Raji (cell line): ENCODE results near the gene FNIP1.

Experiments
- POLR2A ChIP-seq: IDR thresholded peaks from 2 replicates; pipeline ENCODE4 v1.6.1; 2011; ENCODE audit warnings: low read depth, low read length, control low read depth; ENCODE audit not compliant: insufficient read depth

FNIP1 gene

DNA sequence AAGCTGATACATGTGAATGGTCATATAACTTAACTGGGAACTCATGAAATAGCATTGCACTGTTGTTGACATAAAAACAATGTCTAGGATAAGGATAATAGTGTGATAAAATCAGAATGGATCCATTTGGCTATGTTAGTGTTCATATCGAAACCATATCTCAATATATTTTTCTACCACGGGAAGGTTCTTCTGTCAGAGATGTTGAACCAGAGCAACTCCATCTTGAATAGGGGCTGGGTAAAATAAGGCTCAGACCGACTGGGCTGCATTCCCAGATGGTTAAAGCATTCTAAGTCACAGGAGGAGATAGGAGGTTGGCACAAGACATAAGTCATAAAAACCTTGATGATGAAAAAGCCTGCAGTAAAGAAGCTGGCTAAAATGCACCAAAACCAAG lies 56.3 kb downstream of the FNIP1 start:
- no peak for TF ChIP-seq POLR2A

- no peak for TF ChIP-seq POLR2A
Measured at GRCh38 chr5:131735393-131735792, 61.4 kb downstream of the FNIP1 start.

GRCh38 chr5:131720714-131721113 lies 76.1 kb downstream of the FNIP1 start:
- TF ChIP-seq POLR2A, result no peak

DNA sequence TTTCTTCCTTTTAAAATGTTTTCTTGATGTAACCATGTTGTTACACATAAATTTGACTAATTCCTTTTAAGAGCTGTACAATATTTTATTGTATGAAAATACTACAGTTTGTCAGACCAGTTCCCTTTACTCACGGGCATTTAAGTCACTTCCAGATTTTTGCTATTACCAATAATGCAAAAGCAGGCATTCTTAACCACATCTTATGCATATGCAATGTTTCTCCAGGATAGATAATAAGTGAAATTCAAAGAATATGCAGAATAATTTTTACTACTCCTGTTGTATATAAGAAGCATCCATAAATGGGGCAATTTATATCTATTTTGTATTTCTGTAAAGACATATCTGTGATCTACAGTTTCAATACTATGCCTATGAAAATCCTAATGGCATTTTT lies 77.3 kb downstream of the FNIP1 start:
- TF ChIP-seq POLR2A, result no peak

DNA sequence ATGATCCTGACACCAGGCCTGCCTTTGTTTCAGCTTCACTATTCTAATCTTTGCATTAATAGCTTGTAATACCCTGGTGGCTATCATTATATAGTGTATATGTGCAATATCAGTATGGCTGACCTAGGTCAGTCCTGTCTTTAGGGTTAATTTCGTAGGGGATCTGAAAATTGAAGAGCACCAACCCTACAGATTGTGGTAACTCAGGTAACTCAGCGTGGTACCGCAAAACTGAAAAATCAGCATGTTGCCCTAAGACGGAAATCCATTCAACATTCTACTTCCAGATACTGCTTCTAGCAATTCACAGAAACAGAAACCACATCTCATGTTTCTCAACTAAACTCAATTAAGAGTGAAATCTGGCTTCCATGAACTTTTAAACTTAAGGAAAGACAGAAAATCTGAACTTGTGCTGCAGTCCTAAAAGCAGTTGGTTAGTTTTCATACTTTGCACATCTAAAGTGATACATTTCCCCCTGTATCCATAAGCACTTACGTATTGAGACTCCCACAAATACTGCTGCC lies 78.3 kb downstream of the FNIP1 start:
- no peak for TF ChIP-seq POLR2A

DNA sequence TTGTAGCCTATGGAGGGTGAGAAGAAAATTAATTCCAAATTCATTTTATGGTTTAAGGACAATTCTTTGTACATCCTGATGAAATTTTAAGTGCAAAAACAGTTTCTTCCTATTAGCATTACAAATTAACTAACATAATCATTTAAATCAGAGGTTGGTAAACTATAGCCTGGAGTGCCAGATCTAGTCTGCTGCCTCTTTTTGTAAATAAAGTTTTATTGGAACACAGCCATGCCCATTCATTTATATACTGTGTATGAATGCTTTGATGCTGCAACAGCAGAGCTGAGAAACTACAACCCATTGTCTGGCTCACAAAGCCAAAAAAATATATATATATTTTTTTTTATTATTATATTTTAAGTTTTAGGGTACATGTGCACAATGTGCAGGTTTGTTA lies 80.2 kb downstream of the FNIP1 start:
- no peak for TF ChIP-seq POLR2A

DNA sequence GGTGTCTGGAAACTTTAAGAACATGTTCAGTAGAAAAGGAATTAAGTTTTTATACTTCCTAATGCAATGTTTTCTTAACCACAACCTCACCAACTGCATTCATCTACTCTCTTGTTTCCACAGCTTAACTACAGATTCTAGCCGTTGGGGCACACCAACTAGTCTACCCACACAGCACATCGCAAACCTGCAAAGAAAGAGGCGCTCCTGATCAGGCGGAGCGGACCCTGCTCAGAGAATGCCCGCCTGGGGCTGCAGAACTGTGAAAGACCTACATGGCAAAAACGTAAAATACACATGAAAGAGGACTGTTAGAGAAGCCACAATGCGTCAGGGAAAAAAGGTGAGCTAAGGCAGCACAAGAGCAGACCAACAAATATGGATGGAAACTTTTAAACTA lies 86.4 kb downstream of the FNIP1 start:
- TF ChIP-seq POLR2A, result no peak

DNA sequence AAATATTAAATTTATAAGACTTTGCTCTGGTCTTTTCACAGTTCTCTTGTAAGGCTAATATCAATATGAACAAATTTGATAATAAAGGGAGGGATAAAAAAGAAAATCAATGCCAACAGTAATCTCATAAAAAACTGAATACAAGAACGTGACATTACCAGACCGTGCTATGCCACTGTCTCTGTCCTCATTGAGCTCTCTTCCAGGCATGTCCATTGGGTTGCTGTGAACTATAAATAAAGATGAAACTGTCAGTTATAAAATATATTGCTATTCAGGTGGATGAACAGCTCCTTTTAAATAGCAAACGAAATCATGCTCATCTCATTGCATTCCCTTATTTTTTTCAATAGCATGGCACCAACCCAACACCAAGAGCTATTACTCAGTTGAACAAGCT lies 87.8 kb downstream of the FNIP1 start:
- TF ChIP-seq POLR2A, result no peak

GRCh38 chr5:131706281-131706680 lies 90.5 kb downstream of the FNIP1 start:
- TF ChIP-seq POLR2A, result no peak

- no peak for TF ChIP-seq POLR2A
Measured at GRCh38 chr5:131694926-131695325, 101.9 kb downstream of the FNIP1 start.

DNA sequence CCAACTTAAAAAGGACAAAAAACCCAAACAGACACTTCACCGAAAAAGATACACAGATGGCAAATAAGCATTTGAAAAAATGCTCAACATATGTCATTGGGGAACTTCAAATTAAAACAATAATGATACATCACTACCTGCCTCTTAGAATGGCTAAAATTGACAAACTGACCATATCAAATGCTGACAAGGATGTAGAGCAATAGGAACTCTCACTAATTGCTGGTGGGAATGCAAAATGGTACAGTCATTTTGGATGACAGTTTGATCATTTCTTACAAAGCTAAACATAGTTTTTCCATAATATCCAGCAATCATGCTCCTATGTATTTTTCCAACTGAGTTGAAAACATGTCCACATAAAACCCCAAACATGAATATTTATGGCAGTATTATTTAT lies 102.9 kb downstream of the FNIP1 start:
- TF ChIP-seq POLR2A, result no peak

- TF ChIP-seq POLR2A, result no peak
Measured at GRCh38 chr5:131685516-131686171, 111.2 kb downstream of the FNIP1 start.

DNA sequence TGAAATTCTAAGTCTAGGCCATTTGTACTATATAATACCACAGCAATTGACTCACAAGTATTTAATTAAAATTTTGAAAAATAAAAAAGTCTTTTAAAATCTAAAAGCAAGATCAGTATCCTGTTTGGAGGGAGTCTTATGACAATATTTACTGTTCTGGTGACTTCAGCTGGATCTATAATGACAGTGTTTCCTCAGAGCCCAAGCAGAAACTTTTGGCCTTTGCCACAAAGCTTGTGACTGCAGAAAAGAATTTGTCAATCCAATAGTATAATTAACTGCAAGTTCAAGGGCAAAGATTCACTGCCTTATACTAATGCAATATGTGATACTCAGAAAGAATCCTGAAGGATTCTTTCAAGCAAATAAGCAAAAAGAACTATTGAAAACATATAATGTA lies 112.2 kb downstream of the FNIP1 start:
- TF ChIP-seq POLR2A, result no peak

DNA sequence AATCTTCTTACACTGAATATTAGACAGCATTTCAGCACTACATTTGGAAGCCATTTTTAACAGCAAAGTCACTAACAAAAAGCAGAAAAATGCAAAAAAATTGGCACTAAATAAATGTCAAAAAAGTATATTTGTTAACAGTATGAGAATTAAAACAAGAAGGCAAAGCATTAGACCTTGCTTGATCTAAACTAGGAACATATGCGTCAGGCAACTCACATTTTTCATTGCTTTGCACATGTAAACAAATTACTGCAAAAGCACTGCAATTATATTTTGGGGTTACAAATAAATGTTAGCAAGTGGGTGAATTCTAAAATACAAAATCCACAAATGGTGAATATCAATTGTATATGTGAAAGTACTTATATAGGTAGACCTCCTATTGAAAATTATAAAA lies 112.8 kb downstream of the FNIP1 start:
- TF ChIP-seq POLR2A, result no peak

DNA sequence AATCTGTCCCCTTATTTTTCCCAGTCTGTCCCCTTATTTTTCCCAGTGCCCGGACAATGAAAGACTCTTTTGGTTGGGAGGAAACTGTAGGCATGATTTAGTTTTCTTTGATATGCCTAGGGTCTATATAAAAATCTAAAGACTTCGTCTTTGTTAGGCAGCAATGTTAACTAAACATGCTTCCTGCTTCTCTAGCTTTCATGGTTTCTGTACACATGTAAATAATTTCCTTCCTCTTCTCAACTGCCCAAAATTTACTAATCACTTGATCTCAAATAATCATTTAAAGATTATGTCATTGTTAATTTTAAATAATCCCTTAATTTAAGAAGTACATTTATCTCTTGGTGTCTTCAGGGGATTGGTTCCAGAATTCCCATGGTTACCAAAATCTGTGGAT lies 114.0 kb downstream of the FNIP1 start:
- TF ChIP-seq POLR2A, result no peak

GRCh38 chr5:131682175-131682574 lies 114.6 kb downstream of the FNIP1 start:
- no peak for TF ChIP-seq POLR2A

- no peak for TF ChIP-seq POLR2A
Measured at GRCh38 chr5:131679911-131680310, 116.9 kb downstream of the FNIP1 start.
